Activated T-cell treated with anti-CD3 and anti-CD28 coated beads for 24 hours (primary cell): ENCODE data around the gene LARGE1.

Source experiments
- DNase-seq: peaks from one replicate; pipeline ENCODE4 v3.0.0-alpha.2; 2020; ENCODE audit warnings: low read depth

Gene LARGE1

DNA sequence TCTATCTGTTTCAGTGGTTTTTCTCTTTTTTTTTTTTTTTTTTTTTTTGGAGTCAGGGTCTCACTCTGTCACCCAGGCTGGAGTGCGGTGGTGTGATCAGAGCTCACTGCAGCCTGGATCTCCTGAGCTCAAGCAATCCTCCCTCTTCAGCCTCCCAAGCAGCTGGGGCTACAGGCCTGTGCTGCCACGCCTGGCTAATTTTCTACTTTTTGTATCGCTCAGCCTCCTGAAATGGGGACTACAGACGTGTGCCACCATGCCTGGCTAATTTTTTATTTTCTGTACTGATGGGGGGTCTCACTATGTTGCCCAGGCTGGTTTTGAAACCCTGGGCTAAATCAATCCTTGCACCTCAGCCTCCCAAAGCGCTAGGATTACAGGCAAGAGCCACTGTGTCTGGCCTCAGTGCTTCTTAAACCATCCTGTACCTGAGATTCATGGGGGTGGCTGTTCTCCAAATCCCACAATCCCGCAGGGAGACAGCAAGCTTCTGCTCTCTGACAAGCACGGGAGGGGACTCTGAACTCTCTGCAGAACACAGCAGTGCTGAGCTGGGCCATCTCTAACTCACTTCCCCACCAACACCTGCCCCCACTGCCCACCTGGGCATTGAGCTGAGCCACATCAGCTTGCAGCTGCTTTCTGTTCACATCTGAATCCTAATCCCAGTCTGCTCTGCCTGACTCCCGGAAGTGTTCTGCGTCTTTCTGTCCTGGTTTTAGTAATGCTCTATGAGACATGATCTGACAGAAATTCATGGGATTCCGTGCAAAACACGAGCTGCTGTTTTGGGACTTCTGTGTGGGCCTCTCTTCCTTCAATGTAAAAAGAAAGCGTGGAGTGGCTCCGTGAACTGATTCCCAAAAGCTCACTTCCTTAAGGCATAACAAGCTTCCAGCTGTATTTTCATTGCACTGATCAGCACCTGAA is 400.0 kb downstream of the LARGE1 start:
- DNase-seq, result no peak

- no peak for DNase-seq
These were observed 401.0 kb downstream of the LARGE1 start for GRCh38 chr22:33519071-33519973.

DNA sequence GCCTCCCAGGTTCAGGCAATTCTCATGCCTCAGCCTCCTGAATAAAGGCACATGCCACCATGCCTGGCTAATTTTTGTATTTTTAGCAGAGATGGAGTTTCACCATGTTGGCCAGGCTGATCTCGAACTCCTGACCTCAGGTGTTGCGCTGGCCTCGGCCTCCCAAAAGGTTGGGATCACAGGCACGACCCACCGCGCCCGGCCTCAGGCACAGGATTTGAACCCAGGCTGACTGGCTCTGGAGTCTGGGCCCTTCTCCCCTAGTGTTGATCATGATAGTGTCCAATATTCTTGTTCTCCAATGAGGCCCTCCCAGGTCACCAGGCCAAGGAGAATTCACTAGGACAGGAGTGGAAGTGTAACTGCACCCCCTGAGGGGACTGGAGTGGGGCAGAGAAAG is 401.9 kb downstream of the LARGE1 start:
- DNase-seq, result no peak

- DNase-seq, result no peak
These were observed 404.5 kb downstream of the LARGE1 start for GRCh38 chr22:33515795-33516194.

- no peak for DNase-seq
These were observed 406.6 kb downstream of the LARGE1 start for GRCh38 chr22:33513388-33514338.

GRCh38 chr22:33512908-33513307 is 407.4 kb downstream of the LARGE1 start:
- no peak for DNase-seq

GRCh38 chr22:33510429-33510904 is 409.8 kb downstream of the LARGE1 start:
- DNase-seq, result no peak

- no peak for DNase-seq
These were observed 415.2 kb downstream of the LARGE1 start for GRCh38 chr22:33504941-33505625.

GRCh38 chr22:33496112-33496511 is 424.2 kb downstream of the LARGE1 start:
- DNase-seq, result no peak

GRCh38 chr22:33493476-33494205 is 426.6 kb downstream of the LARGE1 start:
- DNase-seq, result no peak

GRCh38 chr22:33492210-33492651 is 428.0 kb downstream of the LARGE1 start:
- no peak for DNase-seq

DNA sequence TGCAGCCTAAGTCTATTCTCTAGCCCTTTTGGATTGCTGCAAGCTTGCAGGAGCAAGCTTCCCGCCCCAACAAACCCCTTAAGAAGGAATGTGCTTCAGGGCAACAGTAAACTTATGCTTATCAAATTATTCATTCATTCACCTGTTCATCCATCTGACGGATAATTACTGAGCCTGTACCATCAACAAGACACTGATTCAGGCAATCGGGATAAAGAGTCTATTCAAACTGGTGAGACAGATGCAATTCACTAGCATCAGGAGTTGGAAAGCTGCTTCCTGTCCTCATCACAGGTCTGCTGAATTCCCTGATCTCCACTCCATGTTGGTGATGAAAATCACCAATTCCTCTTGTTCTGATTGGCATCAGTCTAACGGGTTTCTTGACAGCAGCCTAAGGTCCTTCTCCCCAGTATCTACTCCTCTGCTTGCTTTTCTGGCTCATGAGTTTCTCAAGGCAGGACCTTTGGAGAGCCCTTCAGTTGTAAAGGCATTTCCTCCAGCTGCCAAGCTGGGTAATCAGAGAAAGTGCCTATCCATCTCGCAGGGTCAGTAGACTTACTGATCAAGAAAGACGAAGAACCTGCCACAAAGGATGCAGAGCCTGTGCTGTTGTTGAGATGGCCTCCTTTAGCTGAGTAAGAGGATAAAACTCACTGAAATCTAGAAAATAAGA is 433.1 kb downstream of the LARGE1 start:
- DNase-seq, result no peak

DNA sequence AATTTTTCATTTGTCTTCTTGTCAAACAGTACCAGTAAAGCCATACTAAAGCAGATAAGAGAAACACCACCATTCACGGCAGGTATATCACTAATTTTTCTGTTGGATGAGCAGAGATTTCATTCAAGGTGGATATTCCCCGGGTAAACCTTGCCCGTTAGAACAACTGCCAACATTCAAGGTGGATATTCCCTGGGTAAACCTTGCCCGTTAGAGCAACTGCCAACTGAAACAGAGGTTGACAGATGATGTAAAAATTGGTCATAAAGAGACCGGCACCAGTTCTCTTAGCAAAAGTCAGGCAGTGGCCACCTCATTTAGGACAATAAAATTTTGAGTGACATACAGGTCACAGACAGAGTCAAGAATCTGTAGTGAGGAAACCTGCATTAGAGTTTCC is 438.7 kb downstream of the LARGE1 start:
- DNase-seq, result no peak

DNA sequence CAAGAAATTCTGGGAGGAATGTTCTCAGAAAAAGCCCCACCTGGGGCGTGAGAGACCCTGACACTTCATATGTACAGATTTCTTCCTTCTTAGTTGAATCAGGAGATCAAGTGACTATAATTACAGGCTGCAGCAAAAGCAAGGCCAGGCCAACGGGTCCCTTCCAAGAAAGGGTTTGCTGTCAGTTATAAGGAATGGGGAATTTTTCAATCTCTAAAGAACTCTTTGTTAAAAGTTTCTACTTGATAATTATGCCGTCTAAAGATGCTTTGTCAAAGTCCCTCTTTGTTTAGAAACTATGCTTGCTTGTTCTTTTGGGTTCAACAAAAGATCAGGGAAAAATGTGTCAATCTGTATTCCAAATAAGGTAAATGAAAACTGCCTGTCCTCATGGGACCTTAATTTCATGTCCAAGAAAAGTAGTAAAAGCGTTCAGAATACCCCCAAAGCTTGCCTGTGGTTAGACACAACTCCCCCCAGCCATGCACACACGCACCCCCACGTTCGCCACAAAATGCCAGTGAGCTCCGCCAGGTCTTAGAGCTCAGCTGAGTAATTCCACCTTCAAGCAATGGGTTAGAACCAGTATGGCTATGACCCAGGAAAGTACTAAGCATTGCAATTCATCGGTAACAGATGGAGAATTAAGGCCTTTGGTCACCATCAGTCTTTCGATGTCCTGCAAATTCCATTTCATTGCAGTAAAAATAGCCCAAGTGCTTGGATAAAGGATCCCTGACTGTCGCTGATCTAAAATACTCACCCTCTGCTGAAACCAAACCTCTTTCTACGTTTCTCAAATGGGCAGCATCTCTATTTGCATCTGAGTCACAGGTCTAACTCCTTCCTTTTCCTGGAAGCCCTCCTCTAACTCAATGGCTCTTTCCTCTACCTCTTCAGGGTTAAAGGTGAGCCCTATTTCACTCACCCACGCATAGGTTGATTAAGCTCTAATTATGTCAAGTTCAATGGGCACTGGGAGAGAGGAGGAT is 442.9 kb downstream of the LARGE1 start:
- DNase-seq, result no peak

DNA sequence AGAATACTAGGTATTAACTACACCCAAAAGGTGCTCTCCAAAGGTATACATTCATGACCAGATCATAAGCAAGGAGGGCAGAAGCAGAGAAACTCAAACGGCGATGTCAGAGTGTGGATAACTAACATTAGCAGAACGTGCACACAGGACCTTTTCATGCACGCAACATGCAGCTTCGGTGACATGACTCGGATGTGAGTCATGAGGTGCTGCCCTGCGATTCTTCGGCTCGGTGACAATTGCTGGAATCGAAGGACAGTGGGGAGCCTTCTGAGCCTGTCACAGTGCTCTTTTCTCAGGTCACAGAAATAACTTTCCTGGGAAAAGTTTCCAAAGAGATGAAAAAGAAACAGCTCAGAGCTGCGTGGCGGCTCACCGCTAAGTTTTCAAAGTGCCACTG is 443.6 kb downstream of the LARGE1 start:
- no peak for DNase-seq

DNA sequence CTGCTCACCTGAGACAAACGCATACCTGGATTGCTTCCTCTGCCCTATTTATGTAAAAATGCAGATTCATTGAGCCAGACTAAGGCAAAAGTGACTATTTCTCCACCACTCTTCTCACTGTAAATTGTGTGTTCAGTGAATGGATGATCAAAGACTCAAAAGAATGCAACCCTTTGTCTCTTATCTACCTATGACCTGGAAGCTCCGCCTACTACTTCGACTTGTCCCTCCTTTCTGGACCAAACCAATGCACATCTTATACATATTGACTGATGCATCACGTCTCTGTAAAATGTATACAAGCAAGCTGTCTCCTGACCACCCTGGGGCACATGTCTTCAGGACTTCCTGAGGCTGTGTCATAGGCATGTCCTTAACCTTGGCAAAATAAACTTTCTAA is 444.1 kb downstream of the LARGE1 start:
- no peak for DNase-seq

- no peak for DNase-seq
These were observed 445.7 kb downstream of the LARGE1 start for GRCh38 chr22:33474587-33474986.
